GM18505 (cell line): ENCODE results near the gene SPPL2B.

Experiments used
- ATAC-seq: cut with Tn5 transposase; IDR thresholded peaks from one replicate; pipeline ENCODE4 v1.9.1; 2021; ENCODE audit not compliant: unreplicated experiment
- POLR2A ChIP-seq: IDR thresholded peaks from 4 replicates; pipeline ENCODE4 v1.6.1; 2011; ENCODE audit warnings: borderline replicate concordance; ENCODE audit not compliant: insufficient read depth, insufficient read length; ENCODE audit errors: extremely low read depth

The SPPL2B gene

GRCh38 chr19:2307518-2308012 is 20.9 kb upstream of the SPPL2B start:
- ATAC-seq, result no peak
- TF ChIP-seq POLR2A, result no peak

DNA sequence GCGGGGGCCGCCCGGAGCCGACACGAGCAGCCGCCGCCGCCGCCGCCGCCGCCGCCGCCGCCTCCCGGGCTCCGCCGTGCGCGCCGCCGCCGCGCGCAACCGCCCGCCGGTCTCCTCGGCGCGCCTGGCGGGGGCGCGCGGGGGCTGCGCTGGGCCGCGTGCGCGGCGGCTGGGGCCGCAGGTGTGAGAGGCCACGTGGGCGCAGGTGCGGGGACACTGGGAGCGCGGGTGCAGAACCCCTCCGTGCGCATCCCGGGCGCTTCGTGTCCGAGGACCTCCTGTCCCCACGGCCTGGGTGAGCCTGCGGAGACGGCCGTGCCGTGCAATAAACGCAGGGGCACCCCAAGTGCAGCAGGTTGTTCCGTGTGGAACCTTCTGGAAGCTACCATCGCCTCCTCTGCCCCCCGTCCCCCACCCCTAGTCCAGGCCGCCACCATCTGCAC is 20.3 kb upstream of the SPPL2B start, which contains the start of gene LINGO3:
Gene LINGO3 (minus strand): TSS at position 41 of the 443 bp plus-strand sequence. CDS start 16,378 bp downstream, outside the sequence.
- no peak for ATAC-seq

DNA sequence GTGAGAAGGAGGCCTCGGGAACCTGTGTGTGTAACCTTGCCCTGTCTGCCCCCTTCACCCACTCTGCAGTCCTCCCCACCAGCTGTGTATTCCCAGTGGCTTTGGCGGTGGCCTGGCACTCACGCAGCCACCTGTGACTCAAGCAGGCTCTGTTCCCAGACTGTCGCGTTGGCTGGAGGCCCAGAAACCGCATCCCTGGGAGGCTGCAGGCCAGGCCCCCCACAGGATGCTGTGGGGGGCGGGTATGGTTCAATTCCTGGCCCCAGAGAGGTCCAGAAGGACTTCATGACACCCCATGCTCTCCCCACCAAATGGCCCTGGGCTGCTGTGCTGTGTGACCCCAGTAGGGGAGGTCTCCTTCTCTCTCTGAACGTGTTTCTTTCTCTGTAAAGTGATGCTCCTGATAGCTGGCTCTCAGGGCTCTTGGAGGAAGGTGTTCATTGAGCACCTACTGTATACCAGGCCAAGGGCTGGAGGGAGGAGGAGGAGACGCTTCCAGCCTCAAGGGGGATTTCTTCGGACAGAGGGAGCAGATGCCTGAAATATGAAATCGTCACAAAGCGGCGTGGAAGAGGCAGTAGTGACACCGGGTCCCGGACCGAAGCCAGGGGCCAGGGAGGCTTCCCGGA is 18.6 kb upstream of the SPPL2B start:
- ATAC-seq, result no peak

More for the DNA sequence above, 20.3 kb upstream of the SPPL2B start, which contains the start of gene LINGO3:
- no peak for TF ChIP-seq POLR2A

GRCh38 chr19:2311093-2311492 is 17.4 kb upstream of the SPPL2B start:
- no peak for ATAC-seq
- no peak for TF ChIP-seq POLR2A

More for the DNA sequence above, 18.6 kb upstream of the SPPL2B start:
- TF ChIP-seq POLR2A, result no peak

GRCh38 chr19:2312820-2313501 is 15.5 kb upstream of the SPPL2B start:
- ATAC-seq, result no peak
- TF ChIP-seq POLR2A, result no peak

GRCh38 chr19:2315121-2315817 is 13.2 kb upstream of the SPPL2B start:
- no peak for TF ChIP-seq POLR2A
- ATAC-seq, result no peak

DNA sequence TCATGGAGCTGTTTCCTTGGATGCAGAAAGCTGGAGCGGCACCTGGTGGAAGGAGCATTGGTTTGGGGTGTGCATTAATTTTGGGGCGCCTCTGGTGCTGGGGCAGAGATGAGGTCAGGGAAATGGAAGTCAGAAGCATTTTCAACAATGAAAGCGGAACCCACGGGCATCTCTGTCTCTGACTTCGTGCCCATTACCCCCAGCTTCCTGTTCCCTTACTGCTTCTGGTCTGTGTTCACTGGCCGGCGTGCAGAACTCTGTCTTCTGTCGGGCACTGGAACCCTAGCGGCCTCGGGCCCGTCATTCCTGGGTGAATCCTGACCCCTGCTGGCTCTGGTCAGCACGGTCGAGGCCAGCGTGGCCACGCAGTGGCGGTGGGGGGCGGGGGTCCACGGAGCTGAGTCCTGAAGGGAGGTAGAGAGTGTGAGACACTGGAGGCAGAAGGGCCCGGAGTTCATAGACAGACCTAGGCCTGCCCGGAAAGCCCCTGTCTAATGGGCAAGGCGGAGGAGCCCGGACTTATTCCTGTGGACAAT is 12.6 kb upstream of the SPPL2B start:
- no peak for TF ChIP-seq POLR2A
- no peak for ATAC-seq

DNA sequence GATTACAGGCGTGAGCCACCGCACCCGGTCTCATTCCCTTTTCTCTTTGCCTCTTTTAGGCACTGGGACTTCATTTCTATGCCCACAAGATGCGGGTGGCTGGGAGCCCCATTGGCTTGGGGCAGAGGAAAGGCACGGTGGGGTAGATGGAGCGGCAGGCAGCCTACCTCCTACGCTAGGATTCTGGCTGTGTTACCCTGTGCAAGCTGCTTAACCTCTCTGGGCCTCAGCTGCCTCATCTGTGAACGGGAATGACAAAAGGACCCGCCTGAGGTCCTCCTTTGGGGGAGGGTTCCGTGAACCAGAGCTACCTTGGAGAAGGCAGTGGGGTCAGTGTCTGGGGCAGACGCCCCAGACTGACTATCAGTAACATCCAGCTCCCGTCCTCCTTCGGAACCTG is 11.2 kb upstream of the SPPL2B start:
- no peak for ATAC-seq

DNA sequence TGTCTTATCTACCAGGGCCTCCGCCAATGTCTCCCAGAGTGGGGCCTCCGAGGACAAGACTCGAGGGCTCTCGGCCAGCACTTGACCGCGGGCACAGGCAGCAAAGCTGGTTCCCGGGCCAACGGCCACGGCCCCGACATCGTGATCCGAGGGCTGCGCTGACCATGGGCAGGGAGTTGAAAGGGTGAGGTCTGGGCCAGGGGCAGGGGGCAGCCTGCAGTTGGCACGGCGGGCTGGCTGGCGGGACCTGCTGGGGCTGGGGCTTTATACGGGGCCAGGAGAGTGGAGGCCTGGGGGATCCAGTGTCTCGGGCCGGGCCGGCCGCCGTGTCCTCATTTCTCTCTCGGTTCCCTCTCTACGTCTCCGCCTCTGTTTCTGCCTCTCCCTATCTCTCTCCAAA is 10.7 kb upstream of the SPPL2B start:
- no peak for ATAC-seq

More for the DNA sequence above, 11.2 kb upstream of the SPPL2B start:
- TF ChIP-seq POLR2A, result no peak

DNA sequence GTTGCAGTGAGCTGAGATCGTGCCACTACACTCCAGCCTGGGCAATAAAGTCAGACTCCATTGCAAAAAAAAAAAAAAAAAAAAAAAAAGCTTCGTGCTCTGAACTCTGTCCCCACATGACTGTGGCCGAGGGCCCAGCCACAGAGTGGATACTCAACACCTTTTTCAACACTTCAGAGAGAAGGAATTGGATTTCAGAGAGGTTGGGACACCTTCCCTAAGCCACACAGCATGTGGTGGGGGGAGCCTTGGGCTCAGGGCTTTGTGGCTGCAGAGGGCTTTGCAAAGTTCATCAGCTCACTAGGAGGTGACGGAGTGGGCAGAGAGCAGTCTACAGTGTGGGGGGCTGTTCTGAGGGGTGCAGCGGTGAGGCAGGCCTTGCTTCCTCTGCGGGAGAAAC is 9.6 kb upstream of the SPPL2B start:
- ATAC-seq, result no peak
- no peak for TF ChIP-seq POLR2A

More for the DNA sequence above, 10.7 kb upstream of the SPPL2B start:
- no peak for TF ChIP-seq POLR2A

DNA sequence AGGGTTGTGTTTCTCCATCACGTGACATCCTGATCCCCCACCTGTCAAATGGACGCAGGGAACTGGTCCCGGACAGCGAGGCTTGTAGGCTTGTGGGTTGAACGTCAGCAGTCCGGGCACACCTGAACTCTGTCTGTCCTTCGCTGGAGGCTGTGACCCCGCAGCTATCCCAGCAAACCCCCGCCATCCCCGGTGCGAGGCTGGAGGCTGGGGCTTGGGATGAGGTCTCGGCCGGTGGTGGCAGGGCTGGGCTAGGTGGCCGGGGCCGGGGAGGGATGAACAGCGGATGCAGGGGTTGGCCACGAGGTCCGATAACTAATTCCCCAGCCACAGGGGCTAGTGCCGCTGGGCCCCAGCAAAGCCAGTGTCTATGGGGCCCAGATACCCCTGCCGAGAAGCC is 8.9 kb upstream of the SPPL2B start:
- TF ChIP-seq POLR2A, result no peak
- no peak for ATAC-seq

DNA sequence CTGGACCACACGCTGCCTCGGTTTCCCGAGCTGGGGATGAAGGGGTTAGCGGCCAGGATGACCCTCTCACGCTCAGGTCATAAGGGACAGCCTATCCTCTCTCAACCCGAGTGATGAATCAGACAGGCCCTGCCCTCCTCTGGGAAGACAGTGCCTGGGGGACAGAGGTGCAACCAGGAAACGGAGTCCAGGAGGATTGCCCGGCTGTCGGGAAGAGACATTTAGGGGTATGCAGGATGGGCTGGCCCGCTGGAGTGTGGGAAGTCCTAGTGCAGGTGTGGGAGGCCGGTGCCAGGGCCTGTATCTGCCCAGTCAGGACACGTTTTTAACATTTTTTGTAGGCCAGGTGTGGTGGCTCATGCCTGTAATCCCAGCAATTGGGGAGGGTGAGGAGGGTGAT is 8.4 kb upstream of the SPPL2B start:
- no peak for ATAC-seq
- TF ChIP-seq POLR2A, result no peak

GRCh38 chr19:2320939-2321338 is 7.5 kb upstream of the SPPL2B start:
- TF ChIP-seq POLR2A, result no peak
- ATAC-seq, result no peak
